ENCODE results near the gene SLX9.

The SLX9 gene

DNA sequence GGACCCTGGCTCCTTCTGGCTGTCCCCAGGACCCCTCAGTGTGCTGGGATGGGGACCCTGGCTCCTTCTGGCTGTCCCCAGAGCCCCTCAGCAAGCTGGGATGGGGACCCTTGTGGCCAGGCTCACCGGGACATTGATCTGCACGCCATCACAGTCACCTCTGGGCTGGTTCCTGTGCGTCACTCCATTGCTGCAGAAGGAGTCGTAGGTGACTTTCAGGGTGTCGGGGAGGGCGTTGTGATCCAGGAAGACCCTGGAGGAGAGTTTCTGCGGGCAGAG is 46.6 kb upstream of the SLX9 start:
- TF ChIP-seq, protein P1, sequence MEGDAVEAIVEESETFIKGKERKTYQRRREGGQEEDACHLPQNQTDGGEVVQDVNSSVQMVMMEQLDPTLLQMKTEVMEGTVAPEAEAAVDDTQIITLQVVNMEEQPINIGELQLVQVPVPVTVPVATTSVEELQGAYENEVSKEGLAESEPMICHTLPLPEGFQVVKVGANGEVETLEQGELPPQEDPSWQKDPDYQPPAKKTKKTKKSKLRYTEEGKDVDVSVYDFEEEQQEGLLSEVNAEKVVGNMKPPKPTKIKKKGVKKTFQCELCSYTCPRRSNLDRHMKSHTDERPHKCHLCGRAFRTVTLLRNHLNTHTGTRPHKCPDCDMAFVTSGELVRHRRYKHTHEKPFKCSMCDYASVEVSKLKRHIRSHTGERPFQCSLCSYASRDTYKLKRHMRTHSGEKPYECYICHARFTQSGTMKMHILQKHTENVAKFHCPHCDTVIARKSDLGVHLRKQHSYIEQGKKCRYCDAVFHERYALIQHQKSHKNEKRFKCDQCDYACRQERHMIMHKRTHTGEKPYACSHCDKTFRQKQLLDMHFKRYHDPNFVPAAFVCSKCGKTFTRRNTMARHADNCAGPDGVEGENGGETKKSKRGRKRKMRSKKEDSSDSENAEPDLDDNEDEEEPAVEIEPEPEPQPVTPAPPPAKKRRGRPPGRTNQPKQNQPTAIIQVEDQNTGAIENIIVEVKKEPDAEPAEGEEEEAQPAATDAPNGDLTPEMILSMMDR (IDR thresholded peaks at IDR 0.05; ENCODE audit: borderline replicate concordance, control extremely low read depth, extremely low read depth, insufficient read depth, missing control alignments): no peak
- no peak for DNase-seq (ENCODE audit: low spot score)
- in situ Hi-C loops (cut with MboI; ENCODE audit: low sequenced_read_pairs, unreplicated experiment): no loop called here

DNA sequence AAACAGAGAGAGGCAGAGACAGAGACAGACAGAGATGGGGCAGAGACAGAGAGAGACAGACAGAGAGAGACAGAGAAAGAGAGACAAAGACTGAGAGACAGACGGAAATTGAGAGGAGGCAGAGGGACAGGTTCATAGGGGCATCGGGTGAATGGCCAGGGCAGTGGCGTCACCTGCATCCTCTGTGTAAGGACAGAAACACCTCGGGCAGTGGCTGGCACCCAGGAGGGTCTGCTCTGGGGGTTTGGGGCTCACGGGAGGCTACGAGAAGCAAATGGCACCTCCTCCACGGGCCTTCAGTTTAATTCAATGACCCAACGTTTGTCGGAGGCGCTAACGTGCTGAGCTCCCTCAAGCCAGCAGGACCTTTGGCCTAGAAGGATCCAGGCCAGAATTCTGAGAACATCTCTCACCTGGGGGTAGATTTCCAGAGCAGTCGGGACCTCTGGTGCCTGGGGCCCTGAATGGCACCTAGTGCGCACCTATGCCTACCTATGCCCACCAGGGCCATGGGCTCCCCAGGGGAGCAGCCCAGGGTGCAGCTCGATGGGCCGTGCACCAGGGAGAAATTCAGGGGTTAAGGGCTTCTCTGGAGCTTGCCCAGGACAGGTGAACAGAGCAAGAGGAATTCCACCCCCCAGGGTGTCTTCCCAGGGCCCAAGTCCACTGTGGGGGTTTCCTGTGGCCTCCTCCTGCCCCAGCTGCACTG is 45.7 kb upstream of the SLX9 start:
- in situ Hi-C loops (cut with MboI; ENCODE audit: low sequenced_read_pairs, unreplicated experiment): no loop called here
- DNase-seq (ENCODE audit: low spot score): no peak
- TF ChIP-seq, protein P1 (IDR thresholded peaks at IDR 0.05; ENCODE audit: borderline replicate concordance, control extremely low read depth, extremely low read depth, insufficient read depth, missing control alignments): no peak

DNA sequence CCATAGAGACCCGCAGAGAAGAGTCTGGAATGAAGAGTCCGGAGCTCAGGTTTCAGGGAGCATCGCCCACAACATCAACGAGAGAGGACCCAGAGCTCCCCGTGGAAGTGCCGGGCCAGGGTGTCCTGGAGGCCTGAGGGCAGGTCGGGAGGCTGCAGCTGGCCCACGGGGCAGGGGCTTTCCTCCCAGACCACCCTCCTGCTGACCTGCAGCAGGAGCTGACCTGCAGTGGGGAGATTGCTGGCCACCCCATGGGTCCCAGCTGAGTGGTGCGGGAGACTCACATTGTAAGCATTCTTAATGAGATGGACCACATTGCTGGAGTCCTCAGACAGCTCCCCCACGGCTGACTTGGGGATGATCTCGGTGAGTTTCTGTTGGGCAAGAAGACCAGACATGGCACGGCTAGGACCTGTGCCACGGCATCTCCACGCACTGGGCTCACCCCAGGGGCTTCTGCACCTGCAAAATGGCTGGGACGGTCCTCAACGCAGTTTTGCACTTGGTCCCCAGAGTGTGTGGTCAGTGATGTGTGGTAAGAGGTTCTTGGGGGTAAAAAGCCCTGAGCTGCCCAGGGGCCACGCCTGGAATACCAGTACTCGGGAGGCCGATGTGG is 45.0 kb upstream of the SLX9 start:
- in situ Hi-C loops (cut with MboI; ENCODE audit: low sequenced_read_pairs, unreplicated experiment): loop anchor here (5.0 kb wide), 1 partner anchor 43 kb away; no protein-coding TSS in a partner anchor

DNA sequence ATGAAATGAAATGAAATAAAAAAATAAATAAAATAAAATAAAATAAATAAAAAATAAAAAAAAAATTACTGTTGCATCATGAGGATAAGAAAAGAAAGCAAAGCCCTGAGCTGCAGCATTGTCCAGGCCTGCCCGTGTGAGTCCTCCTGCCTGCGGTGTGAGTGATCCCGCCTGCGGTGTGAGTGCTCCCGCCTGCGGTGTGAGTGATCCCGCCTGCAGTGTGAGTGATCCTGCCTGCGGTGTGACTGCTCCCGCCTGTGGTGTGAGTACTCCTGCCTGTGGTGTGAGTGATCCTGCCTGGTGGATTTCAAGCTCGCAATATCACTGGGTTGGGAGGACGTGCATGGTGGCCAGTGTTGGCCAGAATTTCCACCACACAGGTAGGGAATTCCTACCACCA is 44.0 kb upstream of the SLX9 start:
- no peak for DNase-seq (ENCODE audit: low spot score)
- TF ChIP-seq, protein P1 (IDR thresholded peaks at IDR 0.05; ENCODE audit: borderline replicate concordance, control extremely low read depth, extremely low read depth, insufficient read depth, missing control alignments): no peak
- in situ Hi-C loops (cut with MboI; ENCODE audit: low sequenced_read_pairs, unreplicated experiment): loop anchor here (5.0 kb wide), 1 partner anchor 41 kb away; no protein-coding TSS in a partner anchor

More for the DNA sequence above, 45.0 kb upstream of the SLX9 start:
- TF ChIP-seq, protein P1 (IDR thresholded peaks at IDR 0.05; ENCODE audit: borderline replicate concordance, control extremely low read depth, extremely low read depth, insufficient read depth, missing control alignments): no peak
- DNase-seq (ENCODE audit: low spot score): no peak

DNA sequence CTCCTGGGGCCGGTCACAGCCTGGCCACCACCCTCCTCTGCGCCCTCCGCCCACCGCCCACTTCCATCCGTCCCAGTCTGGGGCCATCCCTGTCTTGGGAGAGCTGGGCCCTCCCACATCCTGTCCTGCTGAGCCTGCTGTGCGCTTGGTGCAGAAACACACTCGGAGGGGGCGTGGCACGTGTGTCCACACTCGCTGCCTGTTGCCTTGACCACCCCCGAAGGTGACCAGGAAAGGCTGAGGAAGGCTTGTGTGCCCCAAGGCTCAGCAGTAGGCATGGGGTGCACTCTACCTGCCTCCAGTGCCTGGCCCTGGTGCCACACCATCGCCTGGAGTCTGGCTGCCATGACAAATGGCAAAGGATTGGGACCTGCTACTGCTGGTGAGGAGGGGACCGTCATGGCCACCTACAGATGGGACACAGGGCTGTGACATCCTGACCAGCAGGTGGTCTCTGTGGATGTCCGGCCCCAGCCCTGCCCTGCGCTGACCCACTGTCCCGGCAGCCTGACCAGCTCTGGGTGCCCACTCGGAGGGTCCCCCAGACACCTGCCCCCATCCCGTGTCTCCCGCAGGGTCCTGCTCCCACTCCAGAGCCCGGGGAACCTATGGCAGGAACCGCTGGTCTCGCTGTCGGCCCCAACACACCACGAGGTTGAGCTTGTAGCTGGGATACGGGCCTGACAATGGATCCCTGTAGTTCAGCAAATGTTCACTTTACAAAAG is 43.1 kb upstream of the SLX9 start:
- in situ Hi-C loops (cut with MboI; ENCODE audit: low sequenced_read_pairs, unreplicated experiment): loop anchor here (5.0 kb wide), 1 partner anchor 41 kb away; no protein-coding TSS in a partner anchor
- no peak for DNase-seq (ENCODE audit: low spot score)
- TF ChIP-seq, protein P1 (IDR thresholded peaks at IDR 0.05; ENCODE audit: borderline replicate concordance, control extremely low read depth, extremely low read depth, insufficient read depth, missing control alignments): no peak

DNA sequence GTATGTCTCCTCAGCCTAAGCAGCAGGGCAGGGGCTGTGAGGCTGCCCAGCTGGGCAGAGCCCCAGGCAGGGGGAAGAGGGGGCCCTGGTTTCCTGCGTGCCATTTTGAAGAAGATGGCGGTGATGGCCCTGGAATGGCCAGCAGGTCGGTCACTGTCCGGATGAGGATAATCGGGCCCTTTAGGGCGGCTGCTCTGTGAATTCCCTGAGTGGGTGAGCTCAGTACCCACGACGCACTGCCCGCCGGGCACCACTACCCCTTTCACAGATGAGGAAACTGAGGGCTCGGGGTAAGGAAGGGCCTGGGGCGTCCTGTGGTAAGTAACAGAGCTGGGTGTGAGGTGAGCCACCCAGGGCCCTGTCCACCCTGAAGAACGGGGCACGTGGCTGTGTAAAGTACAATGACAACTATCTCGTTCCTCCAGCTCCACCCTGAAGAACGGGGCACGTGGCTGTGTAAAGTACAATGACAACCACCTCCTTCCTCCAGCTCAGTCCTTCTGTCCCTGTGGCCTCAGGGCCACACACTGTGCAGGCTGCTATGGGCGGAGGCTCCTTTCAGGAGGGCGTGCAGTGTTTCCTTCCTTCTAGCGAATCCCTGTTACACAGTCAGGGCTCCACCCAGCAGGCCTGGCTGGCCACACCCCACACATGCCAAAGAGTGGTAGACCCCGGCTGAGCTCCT is 42.4 kb upstream of the SLX9 start:
- in situ Hi-C loops (cut with MboI; ENCODE audit: low sequenced_read_pairs, unreplicated experiment): loop anchor here (5.0 kb wide), 1 partner anchor 40 kb away; no protein-coding TSS in a partner anchor
- no peak for DNase-seq (ENCODE audit: low spot score)
- TF ChIP-seq, protein P1 (IDR thresholded peaks at IDR 0.05; ENCODE audit: borderline replicate concordance, control extremely low read depth, extremely low read depth, insufficient read depth, missing control alignments): no peak

All from GM13976 (cell line).